HL-60 (cell line): ENCODE results near the gene CD300LG.
A peak's percentile ranks its signal among the peaks of the same experiment; 100 is the strongest.

Experiments
- DNase-seq, 2 experiments: peaks; one replicate each; pipeline ENCODE4 v3.0.0-alpha.2; 2010 to 2020; ENCODE audit warnings: low read depth in 1 of 2, low spot score in 1 of 2
- H3K27ac ChIP-seq: fragments of 250-450 bp; sonication (Bioruptor Pico); replicated peaks from 2 replicates; pipeline ENCODE4 v1.5.1; 2020; ENCODE audit warnings: mild to moderate bottlenecking, moderate library complexity
- H3K27me3 ChIP-seq: fragments of 250-450 bp; sonication (Bioruptor Pico); 2 replicates; pipeline ENCODE4 v1.5.1; 2021; ENCODE audit warnings: mild to moderate bottlenecking, moderate library complexity; ENCODE audit not compliant: insufficient read depth, poor library complexity, severe bottlenecking
- H3K4me3 ChIP-seq: replicated peaks from 2 replicates; pipeline ENCODE4 v1.5.1; 2011; ENCODE audit warnings: mild to moderate bottlenecking, control low read depth, low read length; ENCODE audit not compliant: insufficient read depth
- CTCF ChIP-seq: IDR thresholded peaks from one replicate; pipeline ENCODE4 v1.5.1; 2011; ENCODE audit warnings: low read length, control low read depth, inconsistent platforms; ENCODE audit not compliant: insufficient read depth
- GABPA ChIP-seq: IDR thresholded peaks from 2 replicates; pipeline ENCODE4 v1.6.1; 2012; ENCODE audit warnings: low read depth
- POLR2AphosphoS5 ChIP-seq: IDR thresholded peaks from 2 replicates; pipeline ENCODE4 v1.6.1; 2012; ENCODE audit warnings: low read depth
- REST ChIP-seq: IDR thresholded peaks from 2 replicates; pipeline ENCODE4 v1.6.1; 2012; ENCODE audit warnings: low read depth; ENCODE audit not compliant: insufficient replicate concordance
- SPI1 ChIP-seq: IDR thresholded peaks from 2 replicates; pipeline ENCODE4 v1.6.1; 2012; ENCODE audit warnings: low read depth, mild to moderate bottlenecking, borderline replicate concordance

CD300LG gene

GRCh38 chr17:43907425-43907981 is 60.5 kb downstream of the CD300LG start, which contains the start of gene MPP2:
MPP2 (minus strand) TSS chr17:43907536; CDS start chr17:43904460, 3,076 bp downstream.
- TF ChIP-seq GABPA (no peak), CTCF (no peak), SPI1 (no peak), REST (no peak), POLR2AphosphoS5 (no peak)
- peaks cover 50% of the 10 kb centered on the region for H3K27me3 ChIP-seq
- peak; percentile 24 to 29 for DNase-seq
- no peak within 1 kb of the TSS for H3K27ac ChIP-seq
- no peak within 1 kb of the TSS for H3K4me3 ChIP-seq

GRCh38 chr17:43907998-43908721 is 61.2 kb downstream of the CD300LG start:
- H3K27ac ChIP-seq, result no peak overlapping the region
- peak in 1 of 2 experiments; percentile 7 for DNase-seq
- H3K4me3 ChIP-seq, result no peak overlapping the region
- no peak for TF ChIP-seq REST
- no peak for TF ChIP-seq SPI1
- TF ChIP-seq POLR2AphosphoS5, result no peak
- no peak for TF ChIP-seq GABPA
- TF ChIP-seq CTCF, result no peak
- H3K27me3 ChIP-seq, result peaks cover 50% of the 10 kb centered on the region

GRCh38 chr17:43909537-43910231 is 62.7 kb downstream of the CD300LG start:
- DNase-seq, result no peak
- H3K27me3 ChIP-seq, result peaks cover 50% of the 10 kb centered on the region
- H3K4me3 ChIP-seq, result no peak overlapping the region
- TF ChIP-seq REST (no peak), POLR2AphosphoS5 (no peak), GABPA (no peak), SPI1 (no peak), CTCF (no peak)
- no peak overlapping the region for H3K27ac ChIP-seq
